ENCODE measurements around the gene TMEM143. TPM values are rescaled to one million over a fixed set of nuclear protein-coding genes. Genes with fewer than 3 reads are reported as not detected.

Gene TMEM143
- total and polyA plus RNA-seq, 2 of the 8 experiments (the other 6 are each of a cell fraction or from before 2014, with no cell fraction given): 14.2 to 19.1 TPM

DNA sequence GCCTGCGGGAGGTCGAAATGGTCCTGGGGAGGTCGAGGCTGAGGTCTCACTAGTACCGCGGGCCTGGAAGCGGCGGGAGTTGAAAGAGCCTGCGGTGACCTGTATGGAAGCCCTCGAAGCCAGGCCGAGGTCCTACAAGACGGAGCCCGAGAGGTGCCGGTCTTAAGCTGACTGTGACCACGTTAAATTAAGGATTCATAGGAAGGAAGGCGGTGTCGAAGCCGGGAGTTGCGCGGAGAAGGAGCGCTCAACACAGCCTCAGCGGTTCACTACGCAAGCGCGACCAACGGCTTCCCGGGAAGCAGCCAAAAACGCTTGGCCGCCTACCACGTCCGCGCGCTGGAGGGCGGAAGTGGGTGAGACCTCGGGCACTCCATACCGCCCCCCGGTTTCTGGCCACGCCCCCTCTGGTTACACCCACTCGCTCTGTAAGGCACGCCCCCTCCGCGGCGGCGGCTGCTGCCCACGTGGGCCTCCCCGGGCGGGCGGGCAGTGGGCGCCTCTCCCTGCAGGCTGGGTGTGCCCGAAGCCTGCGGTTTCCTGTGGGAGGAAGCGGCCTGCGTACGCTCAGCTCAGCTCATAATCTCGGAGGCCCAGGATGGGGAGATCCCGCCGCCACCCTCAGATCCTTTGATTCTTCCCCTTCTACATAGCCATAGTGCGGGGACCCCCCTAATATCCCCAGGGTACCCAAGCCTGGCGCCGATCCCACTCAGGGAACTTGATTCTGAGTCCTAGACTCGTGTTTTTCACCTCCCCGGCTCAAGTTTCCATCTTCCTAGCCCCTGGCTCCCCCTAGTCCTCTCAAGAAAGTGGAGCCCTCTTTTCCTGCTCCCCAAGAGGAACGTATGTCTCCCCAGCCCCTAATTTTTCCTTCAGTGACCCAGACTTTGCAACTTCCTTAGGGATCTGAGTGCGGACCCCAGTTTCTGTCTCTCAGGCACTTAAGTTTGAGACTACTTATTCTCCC lies 41.8 kb downstream of the TMEM143 start (continued):
- no peak for TF ChIP-seq BRCA1 (IDR thresholded peaks at IDR 0.05; ENCODE audit: low read depth, low read length)
